RPMI7951 (cell line): ENCODE data around the gene R3HDM4. TPM values are rescaled to one million over a fixed set of nuclear protein-coding genes. Genes with fewer than 3 reads are reported as not detected.

ENCODE experiments used
- DNase-seq: peaks from one replicate; pipeline ENCODE4 v3.0.0-alpha.2; 2012; ENCODE audit warnings: low read depth
- total RNA-seq: library from RNA; depleted of rRNA; stranded (reverse); fragments of >200 nt; shearing (Covaris generic); gene quantifications from 2 replicates; pipeline ENCODE4 v1.2.3, GENCODE V29; 2014

The R3HDM4 gene
- total RNA-seq, 1 experiment from 2014 or later = 19.7 TPM

DNA sequence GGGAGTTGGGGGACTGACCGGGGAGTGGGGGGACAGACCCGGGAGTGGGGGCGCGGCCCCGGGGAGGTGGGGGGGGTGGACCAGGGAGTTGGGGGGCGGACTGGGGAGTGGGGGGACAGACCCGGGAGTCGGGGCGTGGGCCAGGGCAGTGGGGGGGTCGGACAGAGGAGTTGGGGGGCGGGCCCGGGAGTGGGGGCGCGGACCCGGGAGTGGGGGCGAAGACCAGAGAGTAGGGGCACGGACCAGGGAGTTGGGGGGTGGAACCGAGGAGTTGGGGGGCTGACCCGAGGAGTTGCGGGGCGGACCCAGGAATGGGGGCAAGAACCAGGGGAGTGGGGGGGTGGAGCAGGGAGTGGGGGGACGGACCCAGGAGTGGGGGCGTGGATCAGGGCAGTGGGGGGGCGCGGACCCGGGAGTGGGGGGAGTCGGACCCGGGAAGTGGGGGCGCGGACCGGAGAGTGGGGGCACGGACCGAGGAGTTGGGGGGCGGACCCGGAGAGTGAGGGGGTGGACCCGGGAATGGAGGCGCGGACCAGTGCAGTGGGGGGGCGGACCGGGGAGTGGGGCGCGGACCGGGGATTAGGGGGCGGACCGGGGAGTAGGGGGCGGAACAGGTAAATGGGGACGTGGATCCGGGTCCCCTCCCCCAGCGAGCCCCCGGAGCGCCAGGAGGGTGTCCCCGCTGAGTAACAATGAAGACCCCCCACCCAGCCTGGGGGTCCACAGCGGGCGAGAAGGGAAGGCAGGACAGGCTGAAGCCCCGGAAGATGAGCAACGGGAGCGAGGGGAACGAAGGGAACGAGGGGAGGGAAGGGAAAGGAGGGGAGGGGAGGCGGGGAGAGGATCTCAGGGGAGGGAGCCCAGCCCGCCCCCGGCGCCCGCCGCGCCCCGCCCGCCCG lies 589 bp downstream of the R3HDM4 start:
- no peak for DNase-seq

GRCh38 chr19:911197-912033 lies 1.6 kb downstream of the R3HDM4 start:
- DNase-seq = no peak

DNA sequence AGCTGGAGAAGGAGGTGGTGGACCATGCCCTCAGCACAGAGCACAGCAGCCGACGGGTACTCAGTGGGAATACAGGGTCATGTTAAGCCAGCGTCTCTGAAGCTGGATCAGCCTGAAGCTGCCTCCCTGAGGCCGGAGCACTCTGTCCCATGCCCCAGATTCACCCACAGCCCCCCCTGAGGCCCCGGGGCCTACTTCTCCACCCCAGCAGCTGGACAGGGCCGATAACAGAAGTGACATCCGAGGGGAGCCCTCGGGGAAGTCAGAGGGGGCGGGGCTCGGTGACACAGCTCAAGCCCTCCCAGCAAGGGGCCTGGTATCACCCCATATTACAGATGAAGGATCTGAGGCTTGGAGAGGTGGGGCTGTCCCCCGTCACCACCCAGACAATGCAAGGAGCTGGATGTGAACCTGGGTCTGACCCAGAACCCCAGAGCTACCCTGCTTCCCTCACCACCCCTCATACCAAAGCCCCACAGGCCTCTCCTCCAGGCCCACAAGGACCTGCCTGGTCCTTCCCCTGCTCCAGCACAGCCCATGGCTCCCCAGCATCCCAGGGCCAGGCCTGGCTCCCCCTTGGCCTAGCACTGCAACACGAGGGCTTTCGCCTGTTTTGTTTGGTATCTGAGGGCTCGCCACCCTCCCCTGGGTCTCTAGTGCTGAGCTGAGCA lies 5.7 kb downstream of the R3HDM4 start:
- no peak for DNase-seq

GRCh38 chr19:906480-906879 lies 6.5 kb downstream of the R3HDM4 start:
- no peak for DNase-seq

- DNase-seq = no peak
These were observed 8.5 kb downstream of the R3HDM4 start for GRCh38 chr19:904545-904944.

DNA sequence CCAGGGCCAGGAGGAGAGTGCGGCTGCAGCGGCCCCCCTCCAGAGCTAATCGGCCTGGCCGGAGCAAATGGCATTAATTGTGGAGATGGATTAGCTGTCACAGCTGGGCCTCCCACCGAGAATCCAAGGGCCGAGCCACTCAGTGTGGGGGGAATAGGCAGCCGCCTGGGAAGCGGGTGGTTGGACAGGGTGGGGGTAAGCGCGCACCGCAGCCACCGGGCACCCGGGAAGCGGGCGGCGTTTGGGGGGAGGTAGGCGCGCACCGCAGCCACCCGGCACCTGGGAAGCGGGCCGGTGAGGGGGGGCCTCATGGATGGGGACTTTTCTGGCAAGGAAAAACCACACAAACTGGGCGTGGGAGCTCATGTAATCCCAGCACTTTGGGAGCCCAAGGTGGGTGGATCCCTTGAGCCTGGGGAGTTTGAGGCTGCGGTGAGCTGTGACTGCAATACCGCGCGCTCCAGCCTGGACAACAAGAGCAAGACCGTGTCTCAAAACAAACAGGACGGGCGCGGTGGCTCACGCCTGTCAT lies 9.7 kb downstream of the R3HDM4 start:
- no peak for DNase-seq

GRCh38 chr19:902446-903226 lies 10.4 kb downstream of the R3HDM4 start:
- no peak for DNase-seq

DNA sequence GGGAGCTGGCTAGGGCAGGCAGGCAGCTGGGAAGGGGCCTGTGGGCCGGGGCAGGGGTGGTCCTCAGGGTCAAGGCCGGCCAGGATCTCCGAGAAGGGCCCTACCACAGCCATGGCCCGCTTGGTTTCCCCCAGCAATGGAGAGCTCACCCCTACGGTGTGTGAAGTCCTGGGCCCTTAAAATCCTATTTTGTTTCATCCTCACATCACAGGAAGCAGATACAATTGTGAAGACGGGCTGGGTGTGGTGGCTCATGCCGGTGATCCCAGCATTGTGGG lies 11.0 kb downstream of the R3HDM4 start:
- no peak for DNase-seq

DNA sequence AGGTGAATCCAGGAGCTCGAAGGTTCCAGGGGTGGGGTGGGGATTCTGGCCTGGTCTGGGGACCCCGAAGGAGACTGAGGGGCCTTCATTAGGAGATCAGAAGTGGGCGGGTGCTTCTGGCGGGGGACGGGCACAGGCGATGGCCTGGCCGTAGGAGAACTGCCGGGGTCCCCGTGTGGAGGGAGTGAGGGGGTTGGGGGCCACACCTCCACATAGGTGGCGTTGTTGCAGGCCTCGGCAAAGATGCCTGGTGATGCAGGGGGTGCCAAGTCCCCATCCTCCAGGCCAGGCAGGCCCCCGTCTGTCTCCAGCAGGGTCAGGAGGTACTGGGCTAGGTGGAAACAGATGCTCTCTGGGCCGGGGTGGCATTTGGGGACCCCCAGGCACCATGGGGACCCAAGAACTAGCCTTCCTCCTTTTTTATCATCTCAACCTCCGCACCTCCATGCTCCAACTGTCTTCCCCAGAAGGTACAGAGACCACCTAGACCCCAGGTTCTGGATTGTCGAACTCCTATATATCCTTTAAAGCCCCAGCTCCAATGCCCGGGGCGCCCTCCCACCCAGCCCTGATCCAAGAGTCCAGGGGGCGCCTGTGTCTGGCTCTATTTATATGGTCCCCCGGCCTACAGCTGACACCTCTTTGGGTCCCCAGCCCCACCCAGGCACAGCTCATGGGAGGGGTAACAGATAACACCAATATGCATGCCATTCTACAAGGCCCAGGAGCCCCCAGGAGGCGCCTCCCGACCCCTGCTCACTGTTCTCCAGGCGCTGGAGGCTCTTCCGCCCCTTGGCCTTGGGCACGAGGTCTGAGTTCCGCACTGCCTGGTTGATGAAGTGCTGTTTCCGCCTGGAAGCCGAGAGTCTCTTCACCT lies 11.6 kb downstream of the R3HDM4 start:
- DNase-seq = no peak

GRCh38 chr19:900302-901111 lies 12.5 kb downstream of the R3HDM4 start:
- no peak for DNase-seq

DNA sequence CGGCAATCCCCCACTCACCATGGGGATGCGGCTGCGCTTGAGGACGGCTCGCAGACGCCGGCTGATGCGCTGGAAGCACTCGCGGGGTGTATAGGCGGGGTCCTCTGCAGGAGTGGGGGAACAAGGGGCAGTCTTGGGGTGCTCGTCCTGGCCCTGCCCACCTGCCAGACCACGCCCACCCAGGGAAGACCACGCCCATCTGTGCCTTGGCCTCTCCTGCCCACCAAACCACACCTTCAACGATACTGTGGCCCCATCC lies 13.0 kb downstream of the R3HDM4 start:
- DNase-seq = no peak

- no peak for DNase-seq
These were observed 13.5 kb downstream of the R3HDM4 start for GRCh38 chr19:899336-900042.

DNA sequence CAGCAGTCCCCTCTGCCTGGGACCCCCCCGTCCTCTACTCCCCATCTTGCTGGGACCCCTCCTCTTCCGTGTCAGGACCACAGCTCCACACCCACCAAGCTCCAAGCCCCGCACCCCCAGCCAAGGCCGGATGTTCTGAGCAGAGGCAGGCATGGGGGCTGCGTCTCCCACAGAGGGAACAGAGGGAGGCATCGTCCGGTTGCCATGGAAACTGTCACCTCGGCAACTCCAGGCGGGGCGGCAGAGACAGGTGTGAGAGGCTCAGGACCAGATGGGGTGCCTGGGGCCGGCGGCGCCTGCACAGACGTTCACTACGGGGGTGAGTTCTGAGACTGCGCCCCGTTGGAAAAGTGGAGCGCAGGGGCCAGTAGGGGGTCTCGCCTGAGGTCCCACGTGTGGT lies 14.4 kb downstream of the R3HDM4 start:
- no peak for DNase-seq

- no peak for DNase-seq
These were observed 15.5 kb downstream of the R3HDM4 start for GRCh38 chr19:897442-898039.

GRCh38 chr19:896999-897398 lies 16.0 kb downstream of the R3HDM4 start:
- no peak for DNase-seq

- no peak for DNase-seq
These were observed 16.6 kb downstream of the R3HDM4 start for GRCh38 chr19:896434-896833.

DNA sequence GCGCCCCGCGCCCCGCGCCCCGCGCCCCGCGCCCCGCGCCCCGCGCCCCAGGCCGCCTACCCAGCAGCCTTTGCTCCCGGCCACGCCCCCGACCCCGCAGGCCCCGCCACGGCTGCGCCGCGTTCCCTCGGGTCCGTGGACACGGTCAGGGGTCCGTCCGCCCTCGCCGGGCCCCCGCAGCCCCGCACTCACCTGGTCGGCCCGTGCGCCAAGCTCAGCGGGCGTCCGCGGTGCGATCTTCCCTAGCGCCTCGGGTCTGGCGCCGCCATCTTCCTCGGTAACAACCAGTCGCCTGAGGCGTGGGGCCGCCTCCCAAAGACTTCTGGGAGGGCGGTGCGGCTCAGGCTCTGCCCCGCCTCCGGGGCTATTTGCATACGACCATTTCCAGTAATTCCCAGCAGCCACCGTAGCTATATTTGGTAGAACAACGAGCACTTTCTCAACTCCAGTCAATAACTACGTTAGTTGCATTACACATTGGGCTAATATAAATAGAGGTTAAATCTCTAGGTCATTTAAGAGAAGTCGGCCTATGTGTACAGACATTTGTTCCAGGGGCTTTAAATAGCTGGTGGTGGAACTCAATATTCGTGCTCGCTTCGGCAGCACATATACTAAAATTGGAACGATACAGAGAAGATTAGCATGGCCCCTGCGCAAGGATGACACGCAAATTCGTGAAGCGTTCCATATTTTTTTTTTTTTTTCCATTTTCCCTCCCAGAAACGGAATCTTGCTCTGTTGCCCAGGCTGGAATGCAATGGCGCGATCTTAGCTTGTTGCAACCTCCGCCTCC lies 19.9 kb downstream of the R3HDM4 start, which contains the start of the genes MED16 and RNU6-9:
Gene MED16, minus strand, starts transcription at position 294 of the 796 bp plus-strand sequence. CDS start 2,056 bp downstream, outside the sequence.
Gene RNU6-9, plus strand, starts transcription at position 591 of the 796 bp plus-strand sequence.
- DNase-seq = peak; percentile 91
